Glomerular visceral epithelial cell (primary cell): ENCODE measurements around the gene C1QA.

Source experiments
- DNase-seq: peaks from one replicate; pipeline ENCODE4 v3.0.0-alpha.2; 2016; ENCODE audit errors: extremely low spot score

Gene C1QA

GRCh38 chr1:22612671-22613571 lies 23.5 kb upstream of the C1QA start:
- DNase-seq = no peak

GRCh38 chr1:22613572-22613918 lies 22.9 kb upstream of the C1QA start:
- no peak for DNase-seq

GRCh38 chr1:22613951-22614350 lies 22.5 kb upstream of the C1QA start:
- no peak for DNase-seq

- no peak for DNase-seq
Measured at GRCh38 chr1:22615886-22616285, 20.5 kb upstream of the C1QA start.

GRCh38 chr1:22616571-22616970 lies 19.9 kb upstream of the C1QA start:
- no peak for DNase-seq

- no peak for DNase-seq
Measured at GRCh38 chr1:22618056-22618455, 18.4 kb upstream of the C1QA start.

GRCh38 chr1:22619252-22619651 lies 17.2 kb upstream of the C1QA start:
- DNase-seq = no peak

- DNase-seq = no peak
Measured at GRCh38 chr1:22619798-22620197, 16.6 kb upstream of the C1QA start.

GRCh38 chr1:22621761-22622160 lies 14.7 kb upstream of the C1QA start:
- DNase-seq = no peak

- DNase-seq = no peak
Measured at GRCh38 chr1:22625262-22625925, 11.0 kb upstream of the C1QA start.

GRCh38 chr1:22626237-22627157 lies 9.9 kb upstream of the C1QA start:
- no peak for DNase-seq

GRCh38 chr1:22627331-22627730 lies 9.1 kb upstream of the C1QA start:
- no peak for DNase-seq

- DNase-seq = no peak
Measured at GRCh38 chr1:22628698-22629444, 7.6 kb upstream of the C1QA start.

GRCh38 chr1:22629886-22630285 lies 6.5 kb upstream of the C1QA start:
- no peak for DNase-seq

- DNase-seq = no peak
Measured at GRCh38 chr1:22633697-22634463, 2.5 kb upstream of the C1QA start.

- no peak for DNase-seq
Measured at GRCh38 chr1:22635436-22635835, 992 bp upstream of the C1QA start.

GRCh38 chr1:22636927-22637326 lies 499 bp downstream of the C1QA start:
- DNase-seq = no peak

- no peak for DNase-seq
Measured at GRCh38 chr1:22637907-22638445, 1.5 kb downstream of the C1QA start.

GRCh38 chr1:22638476-22639234 lies 2.2 kb downstream of the C1QA start:
- DNase-seq = no peak

GRCh38 chr1:22639286-22639685 lies 2.9 kb downstream of the C1QA start:
- no peak for DNase-seq
